GM04504 (cell line): ENCODE results near the gene MOB2.

ENCODE experiments used
- DNase-seq: peaks from one replicate; pipeline ENCODE4 v3.0.0-alpha.2; 2012; ENCODE audit warnings: low read depth

The MOB2 gene

GRCh38 chr11:1456176-1456575 lies 30.4 kb downstream of the MOB2 start:
- DNase-seq: no peak

GRCh38 chr11:1455763-1456060 lies 30.9 kb downstream of the MOB2 start:
- DNase-seq: no peak

- DNase-seq: no peak
These were observed 31.4 kb downstream of the MOB2 start for GRCh38 chr11:1455032-1455762.

- no peak for DNase-seq
These were observed 32.0 kb downstream of the MOB2 start for GRCh38 chr11:1454576-1454975.

- DNase-seq: no peak
These were observed 33.0 kb downstream of the MOB2 start for GRCh38 chr11:1453611-1454034.

GRCh38 chr11:1452744-1453143 lies 33.8 kb downstream of the MOB2 start:
- DNase-seq: no peak

GRCh38 chr11:1451781-1452470 lies 34.7 kb downstream of the MOB2 start:
- DNase-seq: no peak

GRCh38 chr11:1450949-1451710 lies 35.4 kb downstream of the MOB2 start:
- DNase-seq: no peak

- no peak for DNase-seq
These were observed 36.2 kb downstream of the MOB2 start for GRCh38 chr11:1450344-1450875.

- no peak for DNase-seq
These were observed 36.9 kb downstream of the MOB2 start for GRCh38 chr11:1449490-1450243.

GRCh38 chr11:1448882-1449281 lies 37.7 kb downstream of the MOB2 start:
- no peak for DNase-seq

GRCh38 chr11:1447845-1448825 lies 38.4 kb downstream of the MOB2 start:
- DNase-seq: no peak

GRCh38 chr11:1446623-1447022 lies 40.0 kb downstream of the MOB2 start:
- DNase-seq: no peak

- no peak for DNase-seq
These were observed 40.7 kb downstream of the MOB2 start for GRCh38 chr11:1445741-1446445.

- no peak for DNase-seq
These were observed 41.7 kb downstream of the MOB2 start for GRCh38 chr11:1444823-1445422.

GRCh38 chr11:1444321-1444720 lies 42.3 kb downstream of the MOB2 start:
- no peak for DNase-seq

- no peak for DNase-seq
These were observed 42.8 kb downstream of the MOB2 start for GRCh38 chr11:1443737-1444136.

- no peak for DNase-seq
These were observed 43.7 kb downstream of the MOB2 start for GRCh38 chr11:1442807-1443366.

- DNase-seq: no peak
These were observed 44.4 kb downstream of the MOB2 start for GRCh38 chr11:1442163-1442562.

- no peak for DNase-seq
These were observed 46.1 kb downstream of the MOB2 start for GRCh38 chr11:1440496-1440895.
